ENCODE results near the gene GSTO2.

GRCh38 chr10:104318326-104318725 is 49.3 kb downstream of the GSTO2 start:
- TF ChIP-seq POLR2AphosphoS2 (IDR thresholded peaks at IDR 0.05; ENCODE audit: low read depth, low read length) = no peak
- no peak for TF ChIP-seq RB1 (IDR thresholded peaks at IDR 0.05; ENCODE audit: borderline replicate concordance)
- TF ChIP-seq RFX5 (IDR thresholded peaks at IDR 0.05; ENCODE audit: low read depth, low read length) = no peak
- TF ChIP-seq E2F4 (IDR thresholded peaks at IDR 0.05; ENCODE audit: low read depth, low read length) = no peak
- no peak for TF ChIP-seq CTCF (IDR thresholded peaks at IDR 0.05 in 2 of 3, conservative IDR thresholded peaks at IDR 0.05 in 1 of 3; ENCODE audit: control insufficient read depth in 2 of 3, extremely low read depth in 1 of 3, insufficient read depth in 1 of 3, low read depth in 3 of 3, low read length in 3 of 3)
- no peak for TF ChIP-seq CREB1 (IDR thresholded peaks at IDR 0.05; ENCODE audit: low read depth)
- no peak for TF ChIP-seq SMC3 (IDR thresholded peaks at IDR 0.05; ENCODE audit: borderline replicate concordance, low read length)
- no peak for TF ChIP-seq CHD2 (IDR thresholded peaks at IDR 0.05; ENCODE audit: borderline replicate concordance, low read depth, low read length)

Data from GM12878 (cell line).